ENCODE data around the gene ING4.
A peak's percentile ranks its signal among the peaks of the same experiment; 100 is the strongest.

The ING4 gene

DNA sequence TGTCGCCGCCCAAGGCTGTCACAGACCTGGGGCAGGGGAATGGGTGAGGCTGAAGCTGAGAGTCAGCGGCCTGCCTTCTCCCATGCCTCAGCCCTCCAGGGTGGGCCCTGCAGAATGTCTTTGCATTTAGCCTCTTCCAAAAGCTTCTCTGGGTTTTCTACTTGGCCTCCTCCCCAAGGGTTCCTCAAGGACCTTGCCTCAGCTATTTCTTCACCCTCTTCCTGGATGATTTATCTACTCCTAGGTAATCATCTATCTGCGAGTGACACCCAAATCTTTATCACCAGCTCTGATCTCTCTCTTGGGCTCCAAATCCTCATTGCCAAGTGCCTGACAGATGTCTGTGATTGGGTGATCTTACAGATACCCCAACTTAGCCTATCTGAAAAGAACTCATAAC is 22.4 kb downstream of the ING4 start:
- no peak overlapping the region for H3K4me3 ChIP-seq (ENCODE audit: control insufficient read depth, low read depth, low read length)
- DNase-seq (ENCODE audit: low read depth), result no peak
- TF ChIP-seq, protein P1, sequence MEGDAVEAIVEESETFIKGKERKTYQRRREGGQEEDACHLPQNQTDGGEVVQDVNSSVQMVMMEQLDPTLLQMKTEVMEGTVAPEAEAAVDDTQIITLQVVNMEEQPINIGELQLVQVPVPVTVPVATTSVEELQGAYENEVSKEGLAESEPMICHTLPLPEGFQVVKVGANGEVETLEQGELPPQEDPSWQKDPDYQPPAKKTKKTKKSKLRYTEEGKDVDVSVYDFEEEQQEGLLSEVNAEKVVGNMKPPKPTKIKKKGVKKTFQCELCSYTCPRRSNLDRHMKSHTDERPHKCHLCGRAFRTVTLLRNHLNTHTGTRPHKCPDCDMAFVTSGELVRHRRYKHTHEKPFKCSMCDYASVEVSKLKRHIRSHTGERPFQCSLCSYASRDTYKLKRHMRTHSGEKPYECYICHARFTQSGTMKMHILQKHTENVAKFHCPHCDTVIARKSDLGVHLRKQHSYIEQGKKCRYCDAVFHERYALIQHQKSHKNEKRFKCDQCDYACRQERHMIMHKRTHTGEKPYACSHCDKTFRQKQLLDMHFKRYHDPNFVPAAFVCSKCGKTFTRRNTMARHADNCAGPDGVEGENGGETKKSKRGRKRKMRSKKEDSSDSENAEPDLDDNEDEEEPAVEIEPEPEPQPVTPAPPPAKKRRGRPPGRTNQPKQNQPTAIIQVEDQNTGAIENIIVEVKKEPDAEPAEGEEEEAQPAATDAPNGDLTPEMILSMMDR (conservative IDR thresholded peaks at IDR 0.05; ENCODE audit: control insufficient read depth, insufficient read depth, low read depth, low read length), result no peak

DNA sequence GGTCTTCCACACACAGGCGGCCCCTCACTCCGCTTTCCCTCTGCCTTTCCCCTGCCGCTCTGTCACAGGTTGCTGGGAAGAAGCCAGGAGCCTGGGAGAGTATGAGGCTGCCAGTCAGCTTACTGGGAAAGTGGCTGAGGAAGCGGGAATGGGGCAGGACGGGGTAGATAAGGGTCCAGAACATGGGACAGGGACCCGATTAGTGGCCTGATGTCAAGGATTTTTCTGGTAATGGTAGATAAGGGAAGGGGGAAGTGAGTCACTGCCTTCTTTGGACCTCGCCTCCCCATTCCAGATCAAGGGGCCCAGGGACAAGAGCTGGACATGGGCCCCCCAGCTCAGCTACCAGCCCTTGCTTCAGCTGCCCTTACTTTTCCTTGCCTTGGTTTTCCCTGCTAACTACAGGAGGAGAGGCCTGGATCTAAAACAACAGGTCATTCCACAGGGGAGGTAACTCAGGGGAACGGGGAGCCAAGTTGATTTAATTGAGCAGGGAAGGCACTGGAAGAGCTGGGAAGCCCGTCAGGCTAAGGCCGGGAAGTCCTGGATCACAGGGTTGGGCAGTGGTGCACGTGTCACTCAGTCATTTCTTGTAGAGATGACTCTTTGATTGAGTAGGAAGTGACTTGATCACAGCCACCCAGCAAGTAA is 23.6 kb downstream of the ING4 start:
- DNase-seq (ENCODE audit: low read depth), result no peak
- H3K4me3 ChIP-seq (ENCODE audit: control insufficient read depth, low read depth, low read length), result no peak overlapping the region
- TF ChIP-seq, protein P1 (conservative IDR thresholded peaks at IDR 0.05; ENCODE audit: control insufficient read depth, insufficient read depth, low read depth, low read length), result no peak

DNA sequence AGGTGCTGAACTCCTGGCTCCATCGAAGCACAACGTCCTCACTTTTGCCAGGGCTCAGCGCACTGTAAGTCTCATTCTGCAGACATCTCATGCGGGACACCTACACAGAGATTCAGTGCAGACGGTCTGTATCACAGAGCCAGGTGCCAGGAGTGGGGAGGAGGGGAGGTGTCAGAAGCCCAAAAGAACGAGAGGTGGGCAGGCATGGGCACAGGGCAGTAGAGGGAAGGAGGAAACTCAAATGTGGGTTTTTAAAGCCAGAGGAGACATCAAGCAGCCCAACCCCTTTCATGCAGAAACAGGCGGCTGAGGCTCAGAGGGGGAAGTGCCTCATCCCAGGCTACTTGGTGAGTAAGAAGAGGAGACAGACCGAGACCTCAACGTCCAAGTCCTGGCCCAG is 24.6 kb downstream of the ING4 start:
- no peak overlapping the region for H3K4me3 ChIP-seq (ENCODE audit: control insufficient read depth, low read depth, low read length)
- DNase-seq (ENCODE audit: low read depth), result no peak

DNA sequence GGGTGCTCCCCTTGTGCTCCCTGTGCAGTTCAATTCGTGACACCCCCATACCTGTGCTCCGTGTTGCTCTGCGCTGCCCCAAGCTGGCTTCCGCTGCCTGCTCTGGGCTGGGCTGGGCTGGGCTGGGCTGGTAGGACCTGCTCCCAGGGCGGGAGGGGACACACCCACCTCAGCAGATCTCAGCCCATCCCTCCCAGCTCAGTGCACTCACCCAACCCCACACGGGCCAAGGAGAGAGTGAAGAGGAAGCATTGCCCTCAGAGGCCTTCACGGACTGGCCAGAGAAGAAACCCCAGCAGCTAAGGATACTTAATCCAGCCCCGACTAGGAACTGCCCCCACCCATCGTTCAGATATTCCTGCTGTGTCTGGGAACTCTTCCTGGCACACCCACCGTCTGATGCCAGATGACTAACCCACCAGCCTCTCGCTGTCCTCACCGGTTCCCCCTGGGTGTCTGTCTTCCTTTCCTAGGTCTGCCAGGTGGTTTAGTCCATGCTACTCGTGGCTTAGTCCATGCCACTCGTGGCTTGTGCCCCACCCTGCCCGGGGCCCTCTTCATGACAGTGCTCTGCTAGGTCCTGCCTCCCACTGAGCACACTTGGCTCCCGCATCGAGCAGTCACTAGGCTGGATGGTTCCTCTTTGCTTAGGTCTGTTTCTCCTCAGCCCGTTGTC is 26.9 kb downstream of the ING4 start, which contains the start of gene LPAR5:
Gene LPAR5 (minus strand): TSS at position 104 of the 676 bp plus-strand sequence. CDS start 14,711 bp downstream, outside the sequence.
- no peak within 1 kb of the TSS for H3K4me3 ChIP-seq (ENCODE audit: control insufficient read depth, low read depth, low read length)
- peak; percentile 29 for DNase-seq (ENCODE audit: low read depth)
- TF ChIP-seq, protein P1 (conservative IDR thresholded peaks at IDR 0.05; ENCODE audit: control insufficient read depth, insufficient read depth, low read depth, low read length), result no peak

More for the DNA sequence above, 24.6 kb downstream of the ING4 start:
- TF ChIP-seq, protein P1 (conservative IDR thresholded peaks at IDR 0.05; ENCODE audit: control insufficient read depth, insufficient read depth, low read depth, low read length), result no peak

DNA sequence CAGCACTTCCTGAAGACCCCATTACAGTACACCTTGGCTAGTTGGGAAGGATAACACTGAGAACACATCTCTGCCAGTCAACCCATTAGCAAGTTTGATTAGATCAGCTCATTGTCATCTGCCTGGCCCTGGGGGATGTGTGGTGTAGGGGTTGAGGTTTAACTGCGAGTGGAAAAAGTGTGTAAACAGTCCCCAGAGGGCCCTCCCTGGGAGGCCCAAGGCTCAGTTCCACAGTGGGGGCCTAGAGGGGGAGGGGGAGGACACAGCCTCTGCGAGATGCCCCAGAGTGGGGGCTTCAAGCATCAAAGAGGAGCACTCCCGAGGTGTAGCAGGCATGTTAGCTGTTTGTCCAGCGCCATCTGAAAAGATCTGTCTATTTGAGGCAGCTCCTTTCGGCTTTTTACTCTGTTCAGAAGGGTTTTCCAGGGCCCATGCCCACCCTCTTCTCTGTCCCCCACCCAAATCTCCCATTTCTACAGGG is 27.5 kb downstream of the ING4 start:
- no peak overlapping the region for H3K4me3 ChIP-seq (ENCODE audit: control insufficient read depth, low read depth, low read length)
- TF ChIP-seq, protein P1 (conservative IDR thresholded peaks at IDR 0.05; ENCODE audit: control insufficient read depth, insufficient read depth, low read depth, low read length), result no peak
- no peak for DNase-seq (ENCODE audit: low read depth)

DNA sequence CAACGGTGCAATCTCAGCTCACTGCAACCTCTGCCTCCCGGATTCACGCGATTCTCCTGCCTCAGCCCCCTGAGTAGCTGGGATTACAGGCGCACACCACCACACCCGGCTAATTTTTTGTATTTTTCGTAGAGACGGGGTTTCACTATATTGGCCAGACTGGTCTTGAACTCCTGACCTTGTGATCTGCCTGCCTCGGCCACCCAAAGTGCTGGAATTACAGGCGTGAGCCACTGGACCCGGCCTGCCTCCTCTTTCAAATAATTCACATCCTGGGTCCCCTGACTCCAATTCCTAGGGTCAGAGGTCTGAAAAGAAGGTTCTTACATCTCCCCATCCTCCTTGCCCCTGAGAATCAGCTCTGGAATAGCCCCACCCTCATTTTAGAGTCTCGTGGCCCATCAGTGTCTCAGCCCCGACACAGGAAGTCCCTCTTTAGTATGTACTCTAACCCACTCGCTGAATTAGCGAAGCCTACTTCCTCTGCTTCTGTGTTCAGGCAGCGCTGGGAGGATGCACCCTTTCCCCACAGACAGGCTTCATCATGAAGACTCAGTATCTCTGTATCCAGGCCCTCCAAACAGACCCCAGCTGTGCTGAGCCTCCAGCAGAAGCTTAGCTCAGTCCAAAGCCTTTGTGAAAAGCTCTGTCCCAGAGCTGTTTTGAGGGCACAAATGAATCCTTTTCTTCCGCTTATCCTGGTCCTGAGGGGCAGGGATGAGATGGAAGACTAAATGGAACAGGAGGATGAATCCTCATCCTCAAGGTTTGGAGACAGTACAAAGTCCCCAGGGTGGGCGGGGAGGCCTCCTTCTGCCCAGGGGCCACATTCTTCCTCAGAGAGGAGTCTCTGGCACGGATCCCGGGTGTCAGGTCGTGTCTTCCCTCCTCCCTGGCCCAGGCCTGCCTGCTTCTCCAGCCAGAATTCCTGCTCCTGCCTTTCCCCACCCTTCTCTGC is 30.6 kb downstream of the ING4 start:
- DNase-seq (ENCODE audit: low read depth), result no peak
- H3K4me3 ChIP-seq (ENCODE audit: control insufficient read depth, low read depth, low read length), result no peak overlapping the region
- TF ChIP-seq, protein P1 (conservative IDR thresholded peaks at IDR 0.05; ENCODE audit: control insufficient read depth, insufficient read depth, low read depth, low read length), result no peak
